ENCODE data around the gene PNMA8B.

DNA sequence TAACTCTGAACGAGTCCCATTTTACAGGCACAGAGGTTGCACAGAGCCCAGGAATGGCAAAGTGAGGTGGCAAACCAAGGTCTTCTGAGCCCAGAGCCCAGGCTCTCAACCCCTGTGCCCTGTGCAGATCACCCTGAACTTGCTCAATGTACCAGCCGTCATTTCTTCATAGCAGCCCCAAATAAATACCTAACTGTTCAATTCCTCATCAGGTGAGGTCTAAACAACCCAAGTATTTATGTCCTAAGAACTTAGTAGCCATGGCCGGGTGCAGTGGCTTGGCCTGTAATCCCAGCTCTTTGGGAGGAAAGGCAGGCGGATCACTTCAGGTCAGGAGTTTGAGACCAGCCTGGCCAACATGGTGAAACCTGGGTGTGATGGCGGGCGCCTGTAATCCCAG is 21.8 kb upstream of the PNMA8B start:
- TF ChIP-seq POLR2A (IDR thresholded peaks at IDR 0.05), result no peak
- TF ChIP-seq EP300 (IDR thresholded peaks at IDR 0.05), result no peak
- TF ChIP-seq, protein P1, sequence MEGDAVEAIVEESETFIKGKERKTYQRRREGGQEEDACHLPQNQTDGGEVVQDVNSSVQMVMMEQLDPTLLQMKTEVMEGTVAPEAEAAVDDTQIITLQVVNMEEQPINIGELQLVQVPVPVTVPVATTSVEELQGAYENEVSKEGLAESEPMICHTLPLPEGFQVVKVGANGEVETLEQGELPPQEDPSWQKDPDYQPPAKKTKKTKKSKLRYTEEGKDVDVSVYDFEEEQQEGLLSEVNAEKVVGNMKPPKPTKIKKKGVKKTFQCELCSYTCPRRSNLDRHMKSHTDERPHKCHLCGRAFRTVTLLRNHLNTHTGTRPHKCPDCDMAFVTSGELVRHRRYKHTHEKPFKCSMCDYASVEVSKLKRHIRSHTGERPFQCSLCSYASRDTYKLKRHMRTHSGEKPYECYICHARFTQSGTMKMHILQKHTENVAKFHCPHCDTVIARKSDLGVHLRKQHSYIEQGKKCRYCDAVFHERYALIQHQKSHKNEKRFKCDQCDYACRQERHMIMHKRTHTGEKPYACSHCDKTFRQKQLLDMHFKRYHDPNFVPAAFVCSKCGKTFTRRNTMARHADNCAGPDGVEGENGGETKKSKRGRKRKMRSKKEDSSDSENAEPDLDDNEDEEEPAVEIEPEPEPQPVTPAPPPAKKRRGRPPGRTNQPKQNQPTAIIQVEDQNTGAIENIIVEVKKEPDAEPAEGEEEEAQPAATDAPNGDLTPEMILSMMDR (IDR thresholded peaks at IDR 0.05), result no peak
- no peak for TF ChIP-seq POLR2AphosphoS5 (IDR thresholded peaks at IDR 0.05)
